Measurements from ENCODE around the gene FHIT.

- TF ChIP-seq, protein P1, sequence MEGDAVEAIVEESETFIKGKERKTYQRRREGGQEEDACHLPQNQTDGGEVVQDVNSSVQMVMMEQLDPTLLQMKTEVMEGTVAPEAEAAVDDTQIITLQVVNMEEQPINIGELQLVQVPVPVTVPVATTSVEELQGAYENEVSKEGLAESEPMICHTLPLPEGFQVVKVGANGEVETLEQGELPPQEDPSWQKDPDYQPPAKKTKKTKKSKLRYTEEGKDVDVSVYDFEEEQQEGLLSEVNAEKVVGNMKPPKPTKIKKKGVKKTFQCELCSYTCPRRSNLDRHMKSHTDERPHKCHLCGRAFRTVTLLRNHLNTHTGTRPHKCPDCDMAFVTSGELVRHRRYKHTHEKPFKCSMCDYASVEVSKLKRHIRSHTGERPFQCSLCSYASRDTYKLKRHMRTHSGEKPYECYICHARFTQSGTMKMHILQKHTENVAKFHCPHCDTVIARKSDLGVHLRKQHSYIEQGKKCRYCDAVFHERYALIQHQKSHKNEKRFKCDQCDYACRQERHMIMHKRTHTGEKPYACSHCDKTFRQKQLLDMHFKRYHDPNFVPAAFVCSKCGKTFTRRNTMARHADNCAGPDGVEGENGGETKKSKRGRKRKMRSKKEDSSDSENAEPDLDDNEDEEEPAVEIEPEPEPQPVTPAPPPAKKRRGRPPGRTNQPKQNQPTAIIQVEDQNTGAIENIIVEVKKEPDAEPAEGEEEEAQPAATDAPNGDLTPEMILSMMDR (conservative IDR thresholded peaks at IDR 0.05; ENCODE audit: low read depth, low read length), result no peak
- no peak for TF ChIP-seq BHLHE40 (IDR thresholded peaks at IDR 0.05; ENCODE audit: low read depth, low read length)
- no peak for TF ChIP-seq POLR2A (IDR thresholded peaks at IDR 0.05; ENCODE audit: low read depth, low read length)
- no peak for TF ChIP-seq SMC3 (IDR thresholded peaks at IDR 0.05; ENCODE audit: low read depth, low read length)
- no peak for TF ChIP-seq CHD1 (IDR thresholded peaks at IDR 0.05; ENCODE audit: low read depth, low read length)
- TF ChIP-seq USF2 (IDR thresholded peaks at IDR 0.05; ENCODE audit: low read depth, low read length), result no peak
- TF ChIP-seq CEBPB (IDR thresholded peaks at IDR 0.05; ENCODE audit: low read depth, low read length), result no peak
- TF ChIP-seq RFX5 (IDR thresholded peaks at IDR 0.05; ENCODE audit: low read depth, low read length), result no peak
- TF ChIP-seq MXI1 (IDR thresholded peaks at IDR 0.05; ENCODE audit: borderline replicate concordance, low read depth, low read length), result no peak
- no peak for TF ChIP-seq RCOR1 (IDR thresholded peaks at IDR 0.05; ENCODE audit: insufficient replicate concordance, low read length)
- no peak for TF ChIP-seq RAD21 (IDR thresholded peaks at IDR 0.05; ENCODE audit: low read length)
- TF ChIP-seq FOS (IDR thresholded peaks at IDR 0.05; ENCODE audit: low read depth, low read length), result no peak
- TF ChIP-seq, protein P2, sequence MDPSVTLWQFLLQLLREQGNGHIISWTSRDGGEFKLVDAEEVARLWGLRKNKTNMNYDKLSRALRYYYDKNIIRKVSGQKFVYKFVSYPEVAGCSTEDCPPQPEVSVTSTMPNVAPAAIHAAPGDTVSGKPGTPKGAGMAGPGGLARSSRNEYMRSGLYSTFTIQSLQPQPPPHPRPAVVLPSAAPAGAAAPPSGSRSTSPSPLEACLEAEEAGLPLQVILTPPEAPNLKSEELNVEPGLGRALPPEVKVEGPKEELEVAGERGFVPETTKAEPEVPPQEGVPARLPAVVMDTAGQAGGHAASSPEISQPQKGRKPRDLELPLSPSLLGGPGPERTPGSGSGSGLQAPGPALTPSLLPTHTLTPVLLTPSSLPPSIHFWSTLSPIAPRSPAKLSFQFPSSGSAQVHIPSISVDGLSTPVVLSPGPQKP (IDR thresholded peaks at IDR 0.05; ENCODE audit: borderline replicate concordance, low read depth, low read length), result no peak
- TF ChIP-seq MAFK (IDR thresholded peaks at IDR 0.05; ENCODE audit: low read depth, low read length), result no peak
Measured at GRCh38 chr3:59882746-59883145, 1368.5 kb downstream of the FHIT start.
